GM21825 (cell line): ENCODE results near the gene APOL2.
"Not testable (repeated sequence)": the region's sequence is repeated elsewhere in the genome, so short reads cannot be mapped to it uniquely, and the experiment has no call there.

Experiments used
- ATAC-seq: cut with Tn5 transposase; IDR thresholded peaks from one replicate; pipeline ENCODE4 v1.9.1; 2021; ENCODE audit warnings: mild to moderate bottlenecking, moderate library complexity; ENCODE audit not compliant: unreplicated experiment

Gene APOL2, protein sequence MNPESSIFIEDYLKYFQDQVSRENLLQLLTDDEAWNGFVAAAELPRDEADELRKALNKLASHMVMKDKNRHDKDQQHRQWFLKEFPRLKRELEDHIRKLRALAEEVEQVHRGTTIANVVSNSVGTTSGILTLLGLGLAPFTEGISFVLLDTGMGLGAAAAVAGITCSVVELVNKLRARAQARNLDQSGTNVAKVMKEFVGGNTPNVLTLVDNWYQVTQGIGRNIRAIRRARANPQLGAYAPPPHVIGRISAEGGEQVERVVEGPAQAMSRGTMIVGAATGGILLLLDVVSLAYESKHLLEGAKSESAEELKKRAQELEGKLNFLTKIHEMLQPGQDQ

DNA sequence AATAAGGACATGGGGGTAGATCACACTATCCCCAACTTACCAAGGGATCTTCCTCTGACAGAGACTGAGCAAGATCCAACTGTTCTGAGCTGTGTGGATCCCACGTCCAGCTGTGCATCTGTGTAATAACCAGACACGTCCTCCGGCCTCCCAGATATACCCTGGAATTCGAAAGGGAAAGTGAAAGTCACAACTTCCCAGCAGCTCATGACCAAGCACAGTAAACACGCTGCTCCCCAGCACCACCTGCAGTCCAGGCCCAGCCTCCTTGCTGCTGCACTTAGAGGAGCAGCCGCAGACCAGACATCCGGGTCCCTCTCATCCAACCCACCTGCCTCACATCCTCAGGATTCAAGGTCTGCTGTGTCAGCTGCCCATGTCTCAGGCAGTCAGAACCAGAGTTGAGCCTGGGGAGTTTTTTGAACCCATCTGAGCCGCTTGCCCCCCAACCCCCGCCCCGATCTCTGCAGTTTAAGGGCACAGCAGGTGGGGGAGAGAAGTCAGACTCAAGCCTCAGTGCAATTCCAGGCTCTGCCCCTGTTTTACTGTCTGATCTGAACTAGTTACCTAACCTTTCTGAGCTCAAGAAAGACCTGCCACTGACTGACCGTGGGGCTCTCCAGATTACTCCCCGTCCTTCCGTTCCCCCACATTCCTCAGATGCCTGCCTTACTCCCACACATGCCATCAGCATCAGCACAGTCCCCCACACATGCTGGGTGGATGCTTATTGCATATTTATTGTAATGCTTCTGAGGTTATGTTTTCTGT lies at the start of gene APOL2:
Gene APOL2, minus strand, starts transcription at position 127 of the 771 bp plus-strand sequence. CDS start 6,365 bp downstream, outside the sequence.
- peak; percentile 93 for ATAC-seq

DNA sequence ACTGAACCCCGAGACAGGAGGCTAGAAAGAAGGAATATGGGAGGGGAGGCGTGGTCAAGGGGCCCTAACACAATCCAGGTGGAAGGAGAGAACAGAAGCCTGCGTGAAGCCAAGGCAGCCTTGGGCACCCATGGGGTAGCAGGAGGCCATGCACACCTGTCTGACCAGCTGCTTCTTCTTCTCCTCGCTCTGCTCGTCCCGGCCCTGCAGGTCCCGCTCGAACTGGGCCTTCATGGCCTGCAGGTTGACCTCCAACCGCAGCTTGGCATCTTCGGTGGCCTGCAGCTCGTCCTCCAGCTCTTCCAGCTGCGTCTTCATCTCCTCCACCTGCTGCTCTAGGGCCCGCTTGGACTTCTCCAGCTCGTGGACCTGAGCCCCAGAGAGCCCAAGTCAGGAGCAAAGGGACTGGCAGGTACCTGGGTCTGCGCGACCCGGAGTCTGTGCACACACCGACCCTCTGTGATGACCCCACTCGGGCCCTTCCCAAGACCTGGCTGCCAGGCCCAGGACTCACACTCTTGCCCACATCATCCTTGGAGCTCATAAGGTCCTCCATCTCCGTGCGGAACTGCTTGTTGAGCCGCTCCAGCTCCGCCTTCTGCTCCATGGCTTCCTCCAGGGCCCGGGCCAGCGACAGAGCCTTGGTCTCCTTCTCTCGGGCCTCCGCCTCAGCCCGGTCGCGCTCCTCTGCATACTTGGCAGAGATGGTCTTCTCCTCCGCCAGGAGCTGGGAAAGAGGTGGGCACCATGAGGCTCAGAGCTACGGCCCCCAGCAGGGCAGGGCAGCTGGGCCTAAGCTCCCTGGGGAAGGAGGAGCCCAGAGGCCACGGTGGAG lies 49.5 kb upstream of the APOL2 start:
- ATAC-seq, result no peak

DNA sequence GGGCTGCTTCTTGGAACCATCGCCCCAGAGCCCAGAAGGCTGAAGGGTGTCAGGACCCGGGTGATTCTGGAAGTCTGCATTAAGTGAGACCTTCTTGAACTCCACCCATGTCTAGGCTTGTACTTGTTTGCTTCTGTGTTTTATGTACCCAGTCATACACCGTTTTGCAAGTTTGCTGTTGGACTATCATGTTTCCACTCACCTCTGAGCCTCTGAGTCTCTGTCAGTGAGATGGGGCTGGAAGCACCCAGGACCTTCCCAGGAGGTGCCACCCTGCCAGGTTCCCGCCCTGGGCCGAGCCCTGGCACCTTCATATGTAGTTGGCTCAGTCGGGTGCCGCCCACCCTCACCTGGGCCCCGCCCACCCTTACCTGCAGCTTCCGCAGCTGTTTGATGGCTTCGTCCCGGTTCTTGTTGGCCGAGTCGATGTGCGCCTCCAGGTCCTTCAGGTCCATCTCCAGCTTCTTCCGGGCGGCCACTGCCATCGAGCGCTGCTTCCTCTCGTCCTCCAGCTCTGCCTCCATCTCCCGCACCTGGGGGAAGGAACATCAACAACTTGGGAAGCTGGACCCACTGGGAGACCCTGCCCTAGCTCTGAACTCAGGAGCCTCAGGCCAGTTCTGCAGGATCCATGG lies 48.7 kb upstream of the APOL2 start:
- ATAC-seq, result no peak

DNA sequence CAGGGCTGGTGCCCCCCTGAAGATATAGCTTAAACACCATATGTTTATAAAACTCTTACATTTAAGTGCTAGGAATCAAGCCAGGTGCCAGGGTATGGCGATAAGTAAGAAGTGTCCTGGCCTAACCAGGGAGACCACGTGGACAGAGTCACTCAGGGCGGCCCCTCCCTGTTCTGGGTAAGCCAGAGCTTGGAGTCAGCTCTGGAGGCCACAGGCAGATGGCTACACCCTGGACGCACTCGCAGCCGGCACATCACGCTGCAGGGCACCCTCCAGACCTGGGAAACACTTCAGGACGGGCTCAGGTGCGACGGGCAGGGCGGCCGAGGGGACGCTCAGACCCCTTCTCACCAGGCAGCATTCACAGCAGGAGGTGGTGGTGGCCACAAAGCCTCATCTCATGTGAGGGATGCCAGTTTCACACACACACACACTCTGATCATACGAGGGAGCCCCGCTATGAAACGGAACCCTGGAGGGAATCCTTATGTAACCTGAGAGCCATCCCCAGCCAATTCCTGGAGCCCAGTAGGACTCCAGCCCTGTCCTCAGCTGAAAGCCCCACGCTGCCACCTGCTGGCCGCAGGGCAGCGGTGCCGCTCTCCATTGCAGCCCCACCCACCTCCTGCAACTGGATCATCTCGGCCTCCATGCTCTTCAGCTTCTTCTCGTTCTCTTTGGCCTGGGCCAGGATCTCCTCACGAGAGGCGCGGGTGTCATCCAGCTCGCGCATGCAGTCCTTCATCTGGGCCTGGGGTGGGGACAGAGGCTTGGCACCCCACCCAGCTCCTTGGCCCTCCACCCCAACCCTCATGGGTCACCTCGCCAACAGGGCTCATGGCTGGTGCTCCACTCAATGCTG lies 47.0 kb upstream of the APOL2 start:
- no peak for ATAC-seq

DNA sequence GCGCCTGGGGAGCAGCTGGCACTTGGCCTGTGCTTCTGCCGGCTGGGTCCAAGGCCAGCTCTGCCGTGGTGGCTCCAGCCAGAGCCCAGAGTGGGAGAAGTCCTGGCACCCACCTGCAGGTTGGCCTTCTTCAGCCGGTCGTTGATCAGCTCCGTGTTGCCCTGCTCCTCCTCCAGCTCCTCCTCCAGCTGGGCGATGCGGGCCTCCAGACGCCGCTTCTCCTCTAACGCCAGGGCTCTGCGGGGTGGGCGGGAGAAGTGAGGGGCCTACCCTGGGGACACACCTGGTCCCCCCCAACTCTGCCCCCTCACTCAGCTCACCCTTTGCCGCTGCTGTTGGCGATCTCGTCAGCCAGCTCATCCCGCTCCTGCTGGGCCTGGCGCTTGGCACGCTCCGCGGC lies 46.2 kb upstream of the APOL2 start:
- ATAC-seq, result no peak

DNA sequence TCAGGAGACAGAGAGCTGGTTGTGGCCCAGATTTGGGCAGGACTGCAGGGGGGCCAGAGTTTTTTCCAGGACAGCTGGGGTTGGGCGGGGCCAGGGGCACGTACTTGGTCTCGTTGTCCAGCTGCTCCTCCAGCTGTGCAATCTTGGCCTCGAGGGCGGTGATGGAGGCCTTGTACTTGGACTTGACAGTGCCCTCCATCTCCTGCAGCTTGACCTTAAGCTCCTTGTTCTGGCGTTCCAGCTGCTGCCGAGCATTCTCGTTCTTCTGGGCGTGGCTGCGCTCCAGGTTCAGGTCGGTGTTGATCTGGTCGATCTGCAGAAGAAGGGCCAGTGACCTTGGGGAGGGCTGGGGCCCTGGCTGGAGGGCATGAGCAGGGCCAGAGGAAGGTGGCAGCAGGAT lies 45.7 kb upstream of the APOL2 start:
- no peak for ATAC-seq

DNA sequence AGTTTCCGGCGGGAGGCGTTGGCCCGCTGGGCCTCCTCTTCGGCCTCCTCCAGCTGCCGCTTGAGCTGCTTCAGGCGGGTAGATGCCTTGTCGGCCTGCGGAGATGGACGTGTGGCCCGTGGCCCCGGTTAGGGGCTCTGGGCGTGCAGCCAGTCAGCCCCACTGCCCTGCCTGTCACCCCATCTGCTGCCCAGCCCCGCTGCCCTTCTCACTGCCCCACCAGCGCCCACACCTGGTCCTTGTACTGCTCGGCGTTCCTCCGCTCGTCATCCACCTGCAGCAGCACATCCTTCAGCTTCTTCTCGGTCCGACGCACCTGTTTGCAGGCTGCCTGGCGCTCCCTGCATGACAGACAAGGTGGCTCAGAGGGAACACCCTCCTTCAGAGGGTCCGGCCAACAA lies 44.8 kb upstream of the APOL2 start:
- ATAC-seq, result no peak

DNA sequence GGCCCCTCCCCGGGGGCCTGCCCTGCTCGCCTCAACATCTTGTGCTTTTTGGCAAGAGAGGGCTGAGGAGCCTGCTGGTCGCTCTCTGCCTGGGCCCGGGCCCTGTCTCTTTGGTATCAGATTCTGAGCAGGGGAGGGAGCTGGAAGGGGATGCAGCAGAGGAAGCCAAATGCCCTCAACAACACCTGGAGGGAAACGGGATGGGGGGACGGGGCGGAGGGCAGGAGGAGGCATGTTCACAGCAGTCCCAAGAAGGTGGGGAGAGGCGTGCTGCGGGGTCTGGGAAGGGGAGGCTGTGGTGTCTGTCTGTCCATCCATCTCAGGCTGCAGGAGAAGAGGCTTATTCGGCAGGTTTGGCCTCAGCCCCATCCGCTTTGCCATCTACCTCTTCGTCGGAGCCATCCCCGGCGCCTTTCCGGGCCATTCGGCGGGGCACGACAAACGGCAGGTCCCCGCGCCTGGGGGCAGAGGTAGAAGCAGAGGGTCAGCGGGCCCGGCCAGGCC lies 43.1 kb upstream of the APOL2 start:
- no peak for ATAC-seq

DNA sequence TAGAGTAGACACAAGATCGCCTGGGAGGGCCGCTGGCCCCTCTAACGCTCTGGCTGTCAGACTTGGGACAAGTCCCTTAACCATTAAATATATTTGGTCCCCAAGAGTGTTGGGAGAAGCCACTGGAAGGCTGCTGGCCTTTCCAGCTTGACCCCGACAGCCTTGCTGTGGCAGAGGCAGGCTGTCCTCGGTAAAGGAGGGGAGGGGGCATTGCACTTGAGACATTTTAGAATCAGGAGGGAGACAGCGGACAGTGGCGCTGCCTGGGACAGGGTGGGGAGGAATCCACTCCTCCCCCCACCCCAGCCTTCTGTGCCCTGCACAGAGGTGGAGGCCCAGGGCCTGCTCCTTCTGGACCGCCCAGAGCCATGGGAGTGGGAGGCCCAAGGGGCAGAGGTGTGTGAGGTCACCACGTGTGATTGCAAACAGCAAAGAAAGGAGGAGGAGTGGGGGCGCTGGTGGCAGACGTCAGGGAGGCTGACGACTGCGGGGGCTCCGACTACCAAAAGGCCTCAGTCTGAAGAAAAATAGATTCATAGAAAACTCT lies 42.5 kb upstream of the APOL2 start:
- ATAC-seq, result no peak

DNA sequence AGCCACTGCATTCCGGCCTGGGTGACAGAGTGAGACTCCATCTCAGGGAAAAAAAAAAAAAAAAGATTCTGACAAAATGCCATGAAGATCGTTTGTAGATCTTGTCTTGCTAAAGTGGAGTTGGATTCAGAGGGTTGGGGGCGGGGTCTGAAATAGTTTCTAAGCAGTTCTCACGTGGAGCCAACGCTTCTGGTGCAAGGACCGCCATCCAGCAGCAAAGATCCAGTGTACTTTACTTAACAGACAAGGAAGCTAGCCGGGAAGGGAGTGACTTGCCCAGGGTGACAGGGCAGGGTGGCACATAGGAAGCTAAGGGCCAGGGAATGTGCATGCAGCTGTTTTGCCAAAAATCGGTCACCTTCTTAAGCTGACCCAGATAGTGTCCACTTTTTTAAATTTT lies 41.1 kb upstream of the APOL2 start:
- no peak for ATAC-seq

DNA sequence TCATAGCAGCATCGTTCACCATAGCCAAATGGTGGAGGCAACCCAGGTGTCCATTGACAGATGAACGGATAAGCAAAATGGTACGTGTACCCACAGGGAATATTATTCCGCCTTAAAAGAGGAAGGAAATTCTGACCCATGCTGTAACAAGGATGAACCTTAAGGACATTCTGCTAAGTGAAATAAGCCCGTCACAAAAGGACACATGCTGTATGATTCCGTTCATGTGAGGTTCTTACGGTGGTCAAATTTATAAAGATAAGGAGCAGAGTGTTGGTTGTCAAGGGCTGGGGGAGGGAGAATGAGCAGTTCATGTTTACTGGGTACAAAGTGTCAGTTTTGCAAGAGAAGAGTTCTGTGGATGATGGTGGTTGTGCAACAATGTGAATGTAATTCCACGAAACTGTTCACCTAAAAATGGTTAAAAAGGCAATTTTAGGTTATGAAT lies 39.9 kb upstream of the APOL2 start:
- ATAC-seq, result no peak

DNA sequence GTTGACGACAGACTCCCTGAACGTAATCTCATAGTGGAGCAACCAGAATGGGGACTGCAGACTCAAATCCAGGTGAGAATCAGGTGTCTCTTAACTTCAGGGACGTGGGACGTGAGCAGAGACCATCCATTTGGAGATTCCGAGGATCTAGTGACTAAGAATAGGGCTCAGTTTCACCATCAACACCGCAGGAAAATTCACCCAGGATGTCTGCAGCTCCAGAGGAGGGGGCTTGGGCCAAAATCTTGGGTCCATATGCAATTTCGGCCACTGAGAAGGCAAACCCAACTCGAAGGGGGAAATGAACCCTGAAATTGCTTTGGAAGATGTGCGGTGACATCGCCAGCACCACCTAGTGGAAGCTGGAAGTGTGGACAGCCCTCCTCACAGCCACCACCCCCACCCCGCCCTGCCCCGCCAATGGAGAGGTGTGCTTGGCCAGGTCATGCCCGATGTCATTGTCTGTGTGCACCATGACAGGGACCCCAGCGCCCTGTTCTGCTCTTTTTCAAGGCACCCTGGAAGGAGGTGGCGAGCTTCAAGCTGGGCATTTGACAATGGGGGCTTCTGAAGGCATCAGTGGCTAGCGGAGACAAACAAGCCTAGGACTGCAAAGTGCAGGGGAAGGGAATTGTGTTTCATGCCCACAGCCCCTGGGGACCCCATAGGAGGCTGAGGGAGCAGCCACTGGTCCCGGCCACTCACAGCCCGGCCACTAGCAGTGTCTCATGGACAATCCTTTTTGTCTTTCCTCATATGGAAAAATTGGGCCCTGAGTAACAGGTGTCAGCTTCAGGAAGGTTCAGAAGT lies 38.4 kb upstream of the APOL2 start:
- ATAC-seq, result no peak

DNA sequence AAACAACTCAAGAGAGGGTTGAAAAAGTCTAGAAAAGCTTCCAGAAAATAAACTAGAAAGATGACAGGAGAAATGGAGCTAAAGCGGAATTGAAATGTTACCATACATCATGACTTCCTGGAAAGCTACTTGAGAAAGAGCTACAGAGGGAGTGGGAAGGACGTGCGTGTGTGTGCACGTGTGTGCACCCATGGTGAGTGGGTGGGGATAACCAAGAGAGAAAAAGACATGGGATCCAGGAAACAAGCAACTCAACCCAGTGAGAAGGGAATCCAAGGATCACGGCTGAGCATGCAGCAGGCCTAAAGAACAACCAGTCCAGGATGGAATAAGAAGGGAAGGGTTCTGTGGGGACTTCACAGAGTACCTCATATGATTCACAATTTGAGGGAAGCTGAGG lies 35.2 kb upstream of the APOL2 start:
- ATAC-seq, result no peak

DNA sequence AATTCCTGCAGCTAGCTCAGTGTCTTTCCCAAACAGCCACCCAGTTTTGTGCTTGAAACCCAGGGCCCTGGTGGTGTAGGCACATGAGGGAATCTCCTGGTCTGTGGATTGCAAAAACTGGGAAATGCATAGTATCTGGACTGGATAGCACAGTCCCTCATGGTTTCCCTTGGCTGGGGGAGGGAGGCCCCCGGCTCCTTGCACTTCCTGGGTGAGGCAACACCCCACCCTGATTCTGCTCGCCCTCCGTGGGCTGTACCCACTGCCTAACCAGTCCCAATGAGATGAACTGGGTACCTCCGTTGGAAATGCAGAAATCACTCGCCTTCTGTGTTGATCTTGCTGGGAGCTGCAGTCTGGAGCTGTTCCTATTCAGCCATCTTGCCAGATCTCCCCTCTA lies 32.6 kb upstream of the APOL2 start:
- ATAC-seq, result not testable (repeated sequence)

DNA sequence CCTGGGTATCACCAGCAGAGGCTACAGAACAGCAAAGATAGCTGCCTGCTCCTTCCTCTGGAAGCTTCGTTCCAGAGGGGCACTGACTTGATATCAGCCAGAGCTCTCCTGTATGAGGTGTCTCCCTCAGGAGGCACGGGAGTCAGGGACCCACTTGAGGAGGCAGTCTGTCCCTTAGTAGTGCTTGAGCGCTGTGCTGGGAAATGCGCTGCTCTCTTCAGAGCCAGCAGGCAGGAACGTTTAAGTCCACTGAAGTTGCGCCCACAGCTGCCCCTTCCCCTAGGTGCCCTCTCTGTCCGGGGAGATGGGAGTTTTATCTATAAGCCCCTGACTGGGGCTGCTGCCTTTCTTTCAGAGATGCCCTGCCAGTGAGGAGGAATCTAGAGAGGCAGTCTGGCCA lies 31.9 kb upstream of the APOL2 start:
- not testable (repeated sequence) for ATAC-seq

DNA sequence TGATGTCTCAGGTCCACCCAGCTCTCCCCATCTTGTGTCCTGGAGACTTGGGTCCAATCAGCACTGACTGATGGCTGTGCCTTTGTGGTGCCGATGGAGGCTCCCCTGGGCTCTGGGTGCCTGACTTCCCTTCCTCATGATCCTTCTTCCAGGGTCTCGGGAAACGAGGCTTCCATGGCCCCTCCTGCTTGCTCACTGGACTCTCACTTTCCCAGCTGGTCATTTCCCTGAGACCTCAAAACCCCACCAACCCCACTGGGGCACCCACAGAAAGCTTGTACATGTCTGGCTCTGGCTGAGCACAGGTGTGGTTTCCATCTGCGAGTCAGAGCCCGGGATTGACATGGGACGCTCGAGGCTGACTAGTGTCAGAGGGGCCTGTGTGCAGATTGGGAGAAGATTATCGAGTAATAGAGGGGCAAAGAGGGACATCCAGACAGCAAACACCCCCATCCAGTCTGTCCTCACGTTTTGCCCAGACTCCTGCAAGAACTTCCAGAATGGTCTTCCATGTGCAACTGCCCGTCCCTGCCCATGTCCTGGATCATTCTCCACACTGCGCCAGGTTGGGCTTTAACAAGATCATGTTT lies 28.7 kb upstream of the APOL2 start:
- no peak for ATAC-seq

DNA sequence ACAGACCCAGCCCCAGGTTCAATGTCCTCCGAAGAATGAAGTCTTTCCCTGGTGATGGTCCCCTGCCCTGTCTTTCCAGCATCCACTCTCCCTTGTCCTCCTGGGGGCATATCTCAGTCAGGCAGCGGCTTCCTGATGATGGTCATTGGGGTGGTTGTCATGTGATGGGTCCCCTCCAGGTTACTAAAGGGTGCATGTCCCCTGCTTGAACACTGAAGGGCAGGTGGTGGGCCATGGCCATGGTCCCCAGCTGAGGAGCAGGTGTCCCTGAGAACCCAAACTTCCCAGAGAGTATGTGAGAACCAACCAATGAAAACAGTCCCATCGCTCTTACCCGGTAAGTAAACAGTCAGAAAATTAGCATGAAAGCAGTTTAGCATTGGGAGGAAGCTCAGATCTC lies 27.7 kb upstream of the APOL2 start:
- ATAC-seq, result no peak
